ENCODE measurements around the gene LARP4B.
A peak's percentile ranks its signal among the peaks of the same experiment; 100 is the strongest.

Gene LARP4B

DNA sequence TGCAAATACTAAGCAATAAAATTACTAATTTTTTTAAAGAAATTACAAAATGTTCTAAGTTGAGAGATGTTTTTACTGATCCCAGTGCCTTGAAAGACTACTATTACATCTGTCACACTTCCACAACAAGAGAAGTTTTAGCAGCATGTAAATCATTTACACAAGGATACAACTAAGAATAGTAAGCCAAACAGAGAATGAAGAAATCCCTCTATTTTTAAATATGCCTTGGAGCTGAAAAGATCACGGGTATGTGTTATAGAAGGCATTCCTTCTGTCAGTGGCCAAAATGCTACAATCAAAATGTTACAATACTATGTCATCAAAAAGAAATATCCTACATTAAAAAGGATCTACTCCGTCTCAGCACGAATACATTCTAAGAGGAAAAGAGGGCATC, 52.6 kb downstream of the LARP4B start:
- peak overlapping the region; percentile 39 for H3K4me3 ChIP-seq (ENCODE audit: low read length)
- no peaks in the 10 kb centered on the region for H3K27me3 ChIP-seq (replicated peaks; ENCODE audit: control insufficient read depth, insufficient read depth, low read length)
- H3K4me1 ChIP-seq (ENCODE audit: control insufficient read depth, insufficient read depth, low read length) = peaks cover 34% of the 10 kb centered on the region
- H3K36me3 ChIP-seq (ENCODE audit: control insufficient read depth, insufficient read depth, low read length, severe bottlenecking) = peaks cover 77% of the 10 kb centered on the region
- peak; percentile 9 for DNase-seq (ENCODE audit: low read depth)
- peak overlapping the region; percentile 69 for H3K9ac ChIP-seq (ENCODE audit: low read length)
- H3K9me3 ChIP-seq (ENCODE audit: control insufficient read depth, low read length) = no peaks in the 10 kb centered on the region

DNA sequence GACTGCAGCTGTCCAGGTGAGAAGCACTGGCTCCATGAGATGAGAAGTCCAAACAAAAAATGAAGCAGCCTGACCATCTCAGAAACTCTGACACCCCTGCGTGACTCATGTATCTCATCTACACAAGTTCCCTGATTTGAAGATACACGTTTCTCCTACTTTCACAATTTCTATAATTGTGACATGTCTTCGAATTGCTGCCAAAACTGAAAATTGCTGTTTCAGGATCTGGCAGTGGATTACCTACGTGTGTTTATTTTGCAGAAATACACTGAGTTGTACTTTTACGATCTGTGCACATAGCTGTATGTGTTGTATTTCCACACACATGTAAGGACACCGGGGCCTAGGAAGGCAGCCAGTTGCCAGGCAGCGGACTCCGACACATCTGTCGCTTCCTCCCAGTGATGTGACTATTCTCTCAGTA, 53.2 kb downstream of the LARP4B start:
- H3K27me3 ChIP-seq (replicated peaks; ENCODE audit: control insufficient read depth, insufficient read depth, low read length) = no peaks in the 10 kb centered on the region
- no peaks in the 10 kb centered on the region for H3K9me3 ChIP-seq (ENCODE audit: control insufficient read depth, low read length)
- peaks cover 34% of the 10 kb centered on the region for H3K4me1 ChIP-seq (ENCODE audit: control insufficient read depth, insufficient read depth, low read length)
- peak overlapping the region; percentile 30 for H3K4me3 ChIP-seq (ENCODE audit: low read length)
- H3K9ac ChIP-seq (ENCODE audit: low read length) = peak overlapping the region; percentile 69
- H3K36me3 ChIP-seq (ENCODE audit: control insufficient read depth, insufficient read depth, low read length, severe bottlenecking) = peaks cover 71% of the 10 kb centered on the region
- peak; percentile 2 for DNase-seq (ENCODE audit: low read depth)

GRCh38 chr10:876438-876837, 55.1 kb downstream of the LARP4B start:
- peaks cover 68% of the 10 kb centered on the region for H3K36me3 ChIP-seq (ENCODE audit: control insufficient read depth, insufficient read depth, low read length, severe bottlenecking)
- peaks cover 34% of the 10 kb centered on the region for H3K4me1 ChIP-seq (ENCODE audit: control insufficient read depth, insufficient read depth, low read length)
- no peaks in the 10 kb centered on the region for H3K27me3 ChIP-seq (replicated peaks; ENCODE audit: control insufficient read depth, insufficient read depth, low read length)

DNA sequence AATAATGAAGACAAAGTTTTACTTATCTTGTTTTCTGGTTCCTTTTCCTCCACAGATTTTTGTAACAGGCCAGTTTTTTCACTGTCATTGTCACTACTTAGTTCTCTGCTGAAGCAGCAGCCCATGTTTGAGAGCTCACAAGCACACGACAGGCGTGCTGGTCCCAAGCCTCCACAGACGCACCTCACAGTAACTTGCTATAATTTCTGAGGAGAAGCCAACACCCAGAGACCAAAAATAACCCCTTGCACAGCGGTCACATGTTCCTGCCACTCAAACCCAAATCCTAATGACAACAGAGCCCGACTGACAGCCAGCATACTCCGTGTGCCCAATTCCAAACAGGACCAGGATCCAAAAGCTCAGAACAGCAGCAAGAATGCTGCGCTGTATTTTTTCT, 58.5 kb downstream of the LARP4B start:
- Histone ChIP-seq H3K4me1 (ENCODE audit: control insufficient read depth, insufficient read depth, low read length) (peaks cover 18% of the 10 kb centered on the region), H3K36me3 (ENCODE audit: control insufficient read depth, insufficient read depth, low read length, severe bottlenecking) (peaks cover 67% of the 10 kb centered on the region), H3K4me3 (ENCODE audit: low read length) (no peak overlapping the region), H3K27me3 (replicated peaks; ENCODE audit: control insufficient read depth, insufficient read depth, low read length) (no peaks in the 10 kb centered on the region), H3K9ac (ENCODE audit: low read length) (no peak overlapping the region), H3K9me3 (ENCODE audit: control insufficient read depth, low read length) (no peaks in the 10 kb centered on the region)
- no peak for DNase-seq (ENCODE audit: low read depth)

More at GRCh38 chr10:876438-876837, 55.1 kb downstream of the LARP4B start:
- DNase-seq (ENCODE audit: low read depth) = no peak
- no peak overlapping the region for H3K4me3 ChIP-seq (ENCODE audit: low read length)
- H3K9ac ChIP-seq (ENCODE audit: low read length) = no peak overlapping the region
- H3K9me3 ChIP-seq (ENCODE audit: control insufficient read depth, low read length) = no peaks in the 10 kb centered on the region

DNA sequence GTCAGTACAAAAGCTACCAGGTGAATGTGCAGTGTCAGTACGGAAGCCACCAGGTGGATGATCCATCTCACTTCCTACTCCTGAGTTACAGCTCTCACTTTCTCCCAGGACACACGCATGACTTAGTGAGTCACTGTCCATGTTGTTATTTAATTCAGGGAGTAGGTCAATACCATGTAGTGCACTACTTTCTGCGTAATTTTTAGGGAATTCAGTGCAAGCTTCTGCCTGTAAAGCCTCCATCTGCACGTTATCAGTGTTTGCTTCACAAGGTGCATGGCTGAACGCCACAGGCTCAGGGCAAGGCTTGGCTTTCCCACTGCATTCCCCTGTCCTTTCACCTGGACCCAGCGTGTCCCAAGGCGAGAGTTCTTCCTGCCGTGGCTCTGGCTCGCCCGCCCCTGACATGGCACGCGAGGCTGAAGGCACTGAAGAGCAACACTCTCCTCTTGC, 59.5 kb downstream of the LARP4B start:
- no peaks in the 10 kb centered on the region for H3K9me3 ChIP-seq (ENCODE audit: control insufficient read depth, low read length)
- no peak overlapping the region for H3K4me3 ChIP-seq (ENCODE audit: low read length)
- H3K27me3 ChIP-seq (replicated peaks; ENCODE audit: control insufficient read depth, insufficient read depth, low read length) = no peaks in the 10 kb centered on the region
- peaks cover 59% of the 10 kb centered on the region for H3K36me3 ChIP-seq (ENCODE audit: control insufficient read depth, insufficient read depth, low read length, severe bottlenecking)
- no peak overlapping the region for H3K9ac ChIP-seq (ENCODE audit: low read length)
- DNase-seq (ENCODE audit: low read depth) = no peak
- peaks cover 8% of the 10 kb centered on the region for H3K4me1 ChIP-seq (ENCODE audit: control insufficient read depth, insufficient read depth, low read length)

DNA sequence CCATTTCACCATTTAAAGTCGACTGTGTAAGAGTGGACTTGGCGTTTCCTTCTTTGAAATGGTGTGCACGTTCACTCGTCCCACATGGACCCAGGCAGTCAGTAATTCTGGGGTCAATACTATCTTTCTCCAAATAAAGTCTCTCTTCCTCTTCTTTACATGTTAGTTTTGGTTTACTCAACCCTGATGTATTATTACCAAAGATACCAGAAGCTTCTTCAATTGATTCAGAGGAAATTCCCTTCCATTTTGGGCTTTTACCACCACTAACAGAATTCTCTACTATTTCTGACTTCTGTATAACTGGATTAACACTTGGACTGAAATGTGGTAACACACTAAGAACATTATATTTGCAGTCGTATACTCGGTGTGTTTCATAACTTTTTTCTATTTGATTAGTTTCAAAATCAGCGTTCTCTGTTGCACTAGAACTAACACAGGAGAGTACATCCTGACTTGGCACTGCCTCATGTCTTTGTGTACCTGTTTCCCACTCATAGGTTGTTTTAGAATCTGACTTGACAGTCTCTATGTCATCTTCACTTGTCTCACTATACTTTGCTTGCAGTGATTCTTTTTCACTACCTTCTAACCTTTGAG, 60.8 kb downstream of the LARP4B start:
- H3K36me3 ChIP-seq (ENCODE audit: control insufficient read depth, insufficient read depth, low read length, severe bottlenecking) = peaks cover 59% of the 10 kb centered on the region

GRCh38 chr10:869171-869570, 62.3 kb downstream of the LARP4B start:
- Histone ChIP-seq H3K9ac (ENCODE audit: low read length) (no peak overlapping the region), H3K27me3 (replicated peaks; ENCODE audit: control insufficient read depth, insufficient read depth, low read length) (no peaks in the 10 kb centered on the region), H3K4me3 (ENCODE audit: low read length) (no peak overlapping the region), H3K36me3 (ENCODE audit: control insufficient read depth, insufficient read depth, low read length, severe bottlenecking) (peaks cover 61% of the 10 kb centered on the region), H3K4me1 (ENCODE audit: control insufficient read depth, insufficient read depth, low read length) (no peaks in the 10 kb centered on the region), H3K9me3 (ENCODE audit: control insufficient read depth, low read length) (no peaks in the 10 kb centered on the region)
- no peak for DNase-seq (ENCODE audit: low read depth)

More for the DNA sequence above, 60.8 kb downstream of the LARP4B start:
- Histone ChIP-seq H3K27me3 (replicated peaks; ENCODE audit: control insufficient read depth, insufficient read depth, low read length) (no peaks in the 10 kb centered on the region), H3K9me3 (ENCODE audit: control insufficient read depth, low read length) (no peaks in the 10 kb centered on the region), H3K4me3 (ENCODE audit: low read length) (no peak overlapping the region), H3K9ac (ENCODE audit: low read length) (no peak overlapping the region), H3K4me1 (ENCODE audit: control insufficient read depth, insufficient read depth, low read length) (no peaks in the 10 kb centered on the region)
- DNase-seq (ENCODE audit: low read depth) = no peak

DNA sequence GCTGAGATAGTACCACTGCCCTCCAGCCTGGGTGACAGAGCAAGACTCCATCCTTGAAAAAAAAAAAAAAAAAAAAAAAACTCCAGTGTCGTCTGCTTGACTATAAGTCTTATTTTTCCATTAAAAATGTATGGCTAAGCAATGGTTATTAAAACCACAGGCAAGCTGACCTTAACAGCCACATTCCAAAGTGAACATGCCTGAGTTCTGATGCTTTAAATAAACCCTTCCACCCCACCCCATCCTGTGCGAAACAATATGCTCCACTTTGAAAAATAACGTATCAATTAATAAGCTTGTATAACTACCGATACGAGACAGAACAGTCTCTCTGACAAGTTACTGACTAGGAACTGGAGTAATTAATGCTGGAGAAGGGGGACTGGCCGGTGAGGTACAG, 63.7 kb downstream of the LARP4B start:
- peak; percentile 15 for DNase-seq (ENCODE audit: low read depth)

DNA sequence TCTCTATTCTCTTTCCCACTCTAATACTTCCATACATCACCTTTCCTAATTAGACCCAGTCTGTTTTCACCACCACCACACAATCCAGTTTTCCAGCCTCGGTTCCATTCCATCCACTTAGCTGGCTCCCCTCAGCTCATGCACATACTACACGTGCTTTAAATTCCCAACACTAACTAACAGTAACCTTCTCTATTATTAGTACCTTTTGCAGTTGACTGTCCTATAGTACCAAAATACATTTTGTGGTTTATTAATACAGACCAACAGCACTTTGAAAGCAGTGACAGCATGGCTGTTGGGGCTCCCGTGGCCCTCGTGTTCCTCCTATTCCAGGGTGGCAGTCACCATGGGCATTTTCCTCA, 64.9 kb downstream of the LARP4B start:
- no peaks in the 10 kb centered on the region for H3K4me1 ChIP-seq (ENCODE audit: control insufficient read depth, insufficient read depth, low read length)
- H3K9ac ChIP-seq (ENCODE audit: low read length) = no peak overlapping the region
- no peaks in the 10 kb centered on the region for H3K27me3 ChIP-seq (replicated peaks; ENCODE audit: control insufficient read depth, insufficient read depth, low read length)
- no peak for DNase-seq (ENCODE audit: low read depth)
- no peaks in the 10 kb centered on the region for H3K9me3 ChIP-seq (ENCODE audit: control insufficient read depth, low read length)
- peaks cover 67% of the 10 kb centered on the region for H3K36me3 ChIP-seq (ENCODE audit: control insufficient read depth, insufficient read depth, low read length, severe bottlenecking)
- H3K4me3 ChIP-seq (ENCODE audit: low read length) = no peak overlapping the region

More for the DNA sequence above, 63.7 kb downstream of the LARP4B start:
- H3K4me3 ChIP-seq (ENCODE audit: low read length) = no peak overlapping the region
- H3K4me1 ChIP-seq (ENCODE audit: control insufficient read depth, insufficient read depth, low read length) = no peaks in the 10 kb centered on the region
- peaks cover 67% of the 10 kb centered on the region for H3K36me3 ChIP-seq (ENCODE audit: control insufficient read depth, insufficient read depth, low read length, severe bottlenecking)
- H3K9ac ChIP-seq (ENCODE audit: low read length) = no peak overlapping the region
- H3K27me3 ChIP-seq (replicated peaks; ENCODE audit: control insufficient read depth, insufficient read depth, low read length) = no peaks in the 10 kb centered on the region
- H3K9me3 ChIP-seq (ENCODE audit: control insufficient read depth, low read length) = no peaks in the 10 kb centered on the region

DNA sequence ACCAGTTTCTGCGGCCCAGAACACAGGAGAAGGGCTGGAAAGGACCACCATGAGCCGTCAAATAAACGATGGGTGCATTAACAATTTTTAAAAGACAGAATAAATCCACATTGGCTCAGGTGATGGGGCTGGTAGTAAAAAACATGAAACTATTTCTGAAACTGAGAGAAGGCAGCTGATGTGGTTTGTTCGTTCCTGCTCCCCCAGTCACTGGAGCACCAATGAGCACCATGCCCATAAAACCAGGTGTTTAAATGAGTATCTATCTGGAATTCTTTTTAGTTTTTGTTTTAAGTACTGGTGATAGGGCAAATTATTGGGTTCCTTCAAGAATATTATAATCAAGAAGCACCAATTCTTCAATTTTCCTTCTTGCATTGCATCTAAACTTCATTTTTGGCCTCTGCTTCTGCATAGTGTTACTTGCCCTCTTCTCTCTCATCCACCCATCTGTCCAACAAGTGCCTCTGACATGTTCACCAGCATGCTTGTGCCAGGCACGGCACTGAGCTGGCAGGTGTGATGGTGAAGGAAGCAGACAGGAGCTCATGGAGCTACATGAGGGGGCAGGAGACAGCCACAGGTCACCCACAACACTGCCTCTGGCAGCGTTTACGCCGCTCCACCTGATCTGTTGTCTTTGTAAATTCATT, 65.5 kb downstream of the LARP4B start:
- DNase-seq (ENCODE audit: low read depth) = no peak
- H3K9ac ChIP-seq (ENCODE audit: low read length) = no peak overlapping the region
- no peaks in the 10 kb centered on the region for H3K9me3 ChIP-seq (ENCODE audit: control insufficient read depth, low read length)
- H3K4me3 ChIP-seq (ENCODE audit: low read length) = no peak overlapping the region
- H3K4me1 ChIP-seq (ENCODE audit: control insufficient read depth, insufficient read depth, low read length) = no peaks in the 10 kb centered on the region
- peaks cover 68% of the 10 kb centered on the region for H3K36me3 ChIP-seq (ENCODE audit: control insufficient read depth, insufficient read depth, low read length, severe bottlenecking)
- H3K27me3 ChIP-seq (replicated peaks; ENCODE audit: control insufficient read depth, insufficient read depth, low read length) = no peaks in the 10 kb centered on the region

GRCh38 chr10:865257-865656, 66.2 kb downstream of the LARP4B start:
- no peak overlapping the region for H3K9ac ChIP-seq (ENCODE audit: low read length)
- H3K4me3 ChIP-seq (ENCODE audit: low read length) = no peak overlapping the region
- H3K36me3 ChIP-seq (ENCODE audit: control insufficient read depth, insufficient read depth, low read length, severe bottlenecking) = peaks cover 69% of the 10 kb centered on the region
- no peaks in the 10 kb centered on the region for H3K4me1 ChIP-seq (ENCODE audit: control insufficient read depth, insufficient read depth, low read length)
- DNase-seq (ENCODE audit: low read depth) = no peak
- no peaks in the 10 kb centered on the region for H3K27me3 ChIP-seq (replicated peaks; ENCODE audit: control insufficient read depth, insufficient read depth, low read length)
- no peaks in the 10 kb centered on the region for H3K9me3 ChIP-seq (ENCODE audit: control insufficient read depth, low read length)

Measured in adipocyte (in vitro differentiated cells).